HepG2 (cell line): Measurements from ENCODE around the gene ZNF282. TPM values are rescaled to one million over a fixed set of nuclear protein-coding genes. Genes with fewer than 3 reads are reported as not detected.

Experiments
- ATF7 ChIP-seq, 2 experiments: fragments of 450-650 bp in 1 of 2; sonication (generic) in 1 of 2; formaldehyde crosslinking in 1 of 2; IDR thresholded peaks; 2 replicates each; pipeline versions ENCODE4 v1.4.0 to v1.6.1; 2016 to 2020; ENCODE audit warnings: antibody characterized with exemption in 1 of 2, mild to moderate bottlenecking in 1 of 2, missing genetic modification reagents in 1 of 2
- ATRX ChIP-seq: sonication (generic); formaldehyde crosslinking; IDR thresholded peaks from 2 replicates; pipeline ENCODE4 v1.4.0; 2020; ENCODE audit warnings: missing genetic modification reagents, borderline replicate concordance
- BORCS8-MEF2B ChIP-seq: sonication (generic); formaldehyde crosslinking; IDR thresholded peaks from 2 replicates; pipeline ENCODE4 v1.8.0; 2022; ENCODE audit warnings: mild to moderate bottlenecking, missing genetic modification reagents
- CBX5 ChIP-seq: sonication (generic); formaldehyde crosslinking; IDR thresholded peaks from 2 replicates; pipeline ENCODE4 v1.4.0; 2020; ENCODE audit warnings: missing genetic modification reagents, borderline replicate concordance
- CHD2 ChIP-seq: IDR thresholded peaks from 2 replicates; pipeline ENCODE4 v1.6.1; 2011; ENCODE audit warnings: low read depth, low read length, improper control_type of control experiment
- DR1 ChIP-seq: sonication (generic); formaldehyde crosslinking; IDR thresholded peaks from 2 replicates; pipeline ENCODE4 v1.8.0; 2021; ENCODE audit warnings: mild to moderate bottlenecking, missing genetic modification reagents, inconsistent platforms
- HES4 ChIP-seq: sonication (generic); formaldehyde crosslinking; IDR thresholded peaks from 2 replicates; pipeline ENCODE4 v1.9.0; 2021; ENCODE audit warnings: mild to moderate bottlenecking, missing genetic modification reagents, borderline replicate concordance
- HIC2 ChIP-seq: sonication (generic); formaldehyde crosslinking; IDR thresholded peaks from 2 replicates; pipeline ENCODE4 v1.9.0; 2022; ENCODE audit warnings: low read depth, missing genetic modification reagents
- KLF13 ChIP-seq: sonication (generic); formaldehyde crosslinking; IDR thresholded peaks from 2 replicates; pipeline ENCODE4 v1.4.0; 2020; ENCODE audit warnings: mild to moderate bottlenecking, missing genetic modification reagents
- NFE2L2 ChIP-seq: fragments of 150-350 bp; IDR thresholded peaks from 2 replicates; pipeline ENCODE4 v1.6.1; 2014; ENCODE audit warnings: low read length
- POGZ ChIP-seq: sonication (generic); formaldehyde crosslinking; IDR thresholded peaks from 2 replicates; pipeline ENCODE4 v1.4.0; 2020; ENCODE audit warnings: mild to moderate bottlenecking, missing genetic modification reagents
- RCOR2 ChIP-seq: IDR thresholded peaks from 2 replicates; pipeline ENCODE4 v1.6.1; 2016; ENCODE audit warnings: missing biosample characterization, missing genetic modification reagents
- RELA ChIP-seq: sonication (generic); formaldehyde crosslinking; IDR thresholded peaks from 2 replicates; pipeline ENCODE4 v1.4.0; 2020; ENCODE audit warnings: missing genetic modification reagents
- SOX13 ChIP-seq, 3 experiments: fragments of 450-650 bp in 1 of 3; sonication (generic) in 1 of 3; formaldehyde crosslinking in 1 of 3; IDR thresholded peaks in 2 of 3; conservative IDR thresholded peaks in 1 of 3; 2 replicates each; pipeline versions ENCODE4 v1.5.0 to v1.6.1; 2016 to 2020; ENCODE audit warnings: antibody characterized with exemption in 1 of 3, mild to moderate bottlenecking in 1 of 3, missing compliant biosample characterization in 1 of 3, missing genetic modification reagents in 1 of 3, moderate library complexity in 1 of 3
- ZNF543 ChIP-seq: sonication (generic); formaldehyde crosslinking; IDR thresholded peaks from 2 replicates; pipeline ENCODE4 v1.4.0; 2020; ENCODE audit warnings: mild to moderate bottlenecking, missing genetic modification reagents
- ZNF552 ChIP-seq: sonication (generic); formaldehyde crosslinking; IDR thresholded peaks from 2 replicates; pipeline ENCODE4 v1.9.0; 2022; ENCODE audit warnings: missing genetic modification reagents, mild to moderate bottlenecking, borderline replicate concordance
- polyA plus RNA-seq, 8 experiments: library from polyadenylated mRNA; depleted of rRNA in 3 of 8; stranded (reverse) in 7 of 8; unstranded in 1 of 8; fragments of >200 nt; fragmentation: Illumina TruSeq in 4 of 8; extraction: Trizol in 4 of 8; gene quantifications; 2 replicates each; pipeline versions ENCODE4 v1.2.1 to v1.2.3, GENCODE V29; 2011 to 2016; ENCODE audit warnings: low read depth in 4 of 8, missing spikeins in 1 of 8, mixed read lengths in 1 of 8; ENCODE audit not compliant: insufficient read depth in 1 of 8
- total RNA-seq, 5 experiments: library from RNA; depleted of rRNA; stranded (reverse); fragments of >200 nt; fragmentation: Illumina TruSeq; extraction: Trizol; gene quantifications; 2 replicates each; pipeline ENCODE4 v1.2.3, GENCODE V29; 2016; ENCODE audit warnings: low read depth in 1 of 5
- TF ChIP-seq, protein P1 (sequence below): sonication (generic); formaldehyde crosslinking; IDR thresholded peaks from 2 replicates; pipeline ENCODE4 v1.4.0; 2020; ENCODE audit warnings: missing genetic modification reagents, borderline replicate concordance
- TF ChIP-seq, protein P2 (sequence below): sonication (generic); formaldehyde crosslinking; IDR thresholded peaks from 2 replicates; pipeline ENCODE4 v1.5.1; 2020; ENCODE audit warnings: missing genetic modification reagents, mild to moderate bottlenecking, borderline replicate concordance
- TF ChIP-seq, protein P3 (sequence below): sonication (generic); formaldehyde crosslinking; IDR thresholded peaks from 2 replicates; pipeline ENCODE4 v1.4.0; 2020; ENCODE audit warnings: missing genetic modification reagents

Gene ZNF282
- total and polyA plus RNA-seq, 2 of the 13 experiments (the other 11 are each of a cell fraction or from before 2014, with no cell fraction given): 9.1 to 20.9 TPM

GRCh38 chr7:149239345-149240143, 44.2 kb downstream of the ZNF282 start, which contains the start of gene ZNF212 (continued):
- TF ChIP-seq BORCS8-MEF2B (CRISPR knock-in tag) (no peak), RELA (peak; percentile 62; the same call in 1 of the 2 replicates), SOX13 (IDR thresholded peaks at IDR 0.05) (no peak), SOX13 (CRISPR knock-in tag; conservative IDR thresholded peaks at IDR 0.05 in 1 of 2, IDR thresholded peaks at IDR 0.05 in 1 of 2) (peak in 1 of 2 experiments; percentile 41; a peak in 1 of 4 replicates), RCOR2 (peak; percentile 34; the same call in 1 of the 2 replicates), HIC2 (CRISPR knock-in tag) (peak; percentile 91), HES4 (peak; percentile 70; the same call in 1 of the 2 replicates), POGZ (CRISPR knock-in tag) (peak; percentile 96), CHD2 (peak; percentile 22; the same call in 1 of the 2 replicates), DR1 (CRISPR knock-in tag) (peak; percentile 42; the same call in 1 of the 2 replicates), ATRX (CRISPR knock-in tag) (no peak), ATF7 (IDR thresholded peaks at IDR 0.05) (no peak), ATF7 (CRISPR knock-in tag; IDR thresholded peaks at IDR 0.05) (0 out of 2 replicates have a peak, but pooled peaks have one; percentile 34), ZNF552 (CRISPR knock-in tag) (no peak), ZNF543 (CRISPR knock-in tag) (peak; percentile 28; the same call in 1 of the 2 replicates), NFE2L2 (no peak), KLF13 (CRISPR knock-in tag) (no peak), CBX5 (CRISPR knock-in tag) (0 out of 2 replicates have a peak, but pooled peaks have one; percentile 73)
- TF ChIP-seq, protein P1, sequence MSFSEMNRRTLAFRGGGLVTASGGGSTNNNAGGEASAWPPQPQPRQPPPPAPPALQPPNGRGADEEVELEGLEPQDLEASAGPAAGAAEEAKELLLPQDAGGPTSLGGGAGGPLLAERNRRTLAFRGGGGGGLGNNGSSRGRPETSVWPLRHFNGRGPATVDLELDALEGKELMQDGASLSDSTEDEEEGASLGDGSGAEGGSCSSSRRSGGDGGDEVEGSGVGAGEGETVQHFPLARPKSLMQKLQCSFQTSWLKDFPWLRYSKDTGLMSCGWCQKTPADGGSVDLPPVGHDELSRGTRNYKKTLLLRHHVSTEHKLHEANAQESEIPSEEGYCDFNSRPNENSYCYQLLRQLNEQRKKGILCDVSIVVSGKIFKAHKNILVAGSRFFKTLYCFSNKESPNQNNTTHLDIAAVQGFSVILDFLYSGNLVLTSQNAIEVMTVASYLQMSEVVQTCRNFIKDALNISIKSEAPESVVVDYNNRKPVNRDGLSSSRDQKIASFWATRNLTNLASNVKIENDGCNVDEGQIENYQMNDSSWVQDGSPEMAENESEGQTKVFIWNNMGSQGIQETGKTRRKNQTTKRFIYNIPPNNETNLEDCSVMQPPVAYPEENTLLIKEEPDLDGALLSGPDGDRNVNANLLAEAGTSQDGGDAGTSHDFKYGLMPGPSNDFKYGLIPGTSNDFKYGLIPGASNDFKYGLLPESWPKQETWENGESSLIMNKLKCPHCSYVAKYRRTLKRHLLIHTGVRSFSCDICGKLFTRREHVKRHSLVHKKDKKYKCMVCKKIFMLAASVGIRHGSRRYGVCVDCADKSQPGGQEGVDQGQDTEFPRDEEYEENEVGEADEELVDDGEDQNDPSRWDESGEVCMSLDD (CRISPR knock-in tag): no peak
- TF ChIP-seq, protein P2, sequence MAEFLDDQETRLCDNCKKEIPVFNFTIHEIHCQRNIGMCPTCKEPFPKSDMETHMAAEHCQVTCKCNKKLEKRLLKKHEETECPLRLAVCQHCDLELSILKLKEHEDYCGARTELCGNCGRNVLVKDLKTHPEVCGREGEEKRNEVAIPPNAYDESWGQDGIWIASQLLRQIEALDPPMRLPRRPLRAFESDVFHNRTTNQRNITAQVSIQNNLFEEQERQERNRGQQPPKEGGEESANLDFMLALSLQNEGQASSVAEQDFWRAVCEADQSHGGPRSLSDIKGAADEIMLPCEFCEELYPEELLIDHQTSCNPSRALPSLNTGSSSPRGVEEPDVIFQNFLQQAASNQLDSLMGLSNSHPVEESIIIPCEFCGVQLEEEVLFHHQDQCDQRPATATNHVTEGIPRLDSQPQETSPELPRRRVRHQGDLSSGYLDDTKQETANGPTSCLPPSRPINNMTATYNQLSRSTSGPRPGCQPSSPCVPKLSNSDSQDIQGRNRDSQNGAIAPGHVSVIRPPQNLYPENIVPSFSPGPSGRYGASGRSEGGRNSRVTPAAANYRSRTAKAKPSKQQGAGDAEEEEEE (CRISPR knock-in tag): peak; percentile 65; the same call in 1 of the 2 replicates
- TF ChIP-seq, protein P3, sequence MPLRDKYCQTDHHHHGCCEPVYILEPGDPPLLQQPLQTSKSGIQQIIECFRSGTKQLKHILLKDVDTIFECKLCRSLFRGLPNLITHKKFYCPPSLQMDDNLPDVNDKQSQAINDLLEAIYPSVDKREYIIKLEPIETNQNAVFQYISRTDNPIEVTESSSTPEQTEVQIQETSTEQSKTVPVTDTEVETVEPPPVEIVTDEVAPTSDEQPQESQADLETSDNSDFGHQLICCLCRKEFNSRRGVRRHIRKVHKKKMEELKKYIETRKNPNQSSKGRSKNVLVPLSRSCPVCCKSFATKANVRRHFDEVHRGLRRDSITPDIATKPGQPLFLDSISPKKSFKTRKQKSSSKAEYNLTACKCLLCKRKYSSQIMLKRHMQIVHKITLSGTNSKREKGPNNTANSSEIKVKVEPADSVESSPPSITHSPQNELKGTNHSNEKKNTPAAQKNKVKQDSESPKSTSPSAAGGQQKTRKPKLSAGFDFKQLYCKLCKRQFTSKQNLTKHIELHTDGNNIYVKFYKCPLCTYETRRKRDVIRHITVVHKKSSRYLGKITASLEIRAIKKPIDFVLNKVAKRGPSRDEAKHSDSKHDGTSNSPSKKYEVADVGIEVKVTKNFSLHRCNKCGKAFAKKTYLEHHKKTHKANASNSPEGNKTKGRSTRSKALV (CRISPR knock-in tag): peak; percentile 38; the same call in 1 of the 2 replicates
